Transverse colon (tissue), 4 donors: ENCODE data around the gene GCDH.

ENCODE experiments used
- CTCF ChIP-seq, 5 experiments: fragments of 200-600 bp in 3 of 5; fragments of 450-650 bp in 2 of 5; sonication (generic) in 3 of 5; IDR thresholded peaks; 1 replicate in 2 of 5; 2 replicates in 3 of 5; pipeline ENCODE4 v1.5.1; 2016 to 2017; ENCODE audit warnings: antibody characterized with exemption in 5 of 5, inconsistent platforms in 3 of 5, mild to moderate bottlenecking in 2 of 5, moderate library complexity in 1 of 5
- POLR2AphosphoS5 ChIP-seq, 3 donors: sonication (generic); formaldehyde crosslinking; IDR thresholded peaks; one replicate each; pipeline ENCODE4 v1.6.1; 2016; ENCODE audit warnings: antibody characterized with exemption in 3 of 3

- no peak for TF ChIP-seq POLR2AphosphoS5 (IDR thresholded peaks at IDR 0.05)
- TF ChIP-seq CTCF (IDR thresholded peaks at IDR 0.05): no peak
Observed at GRCh38 chr19:12885749-12886650, 5.0 kb upstream of the GCDH start.
